DMS153 treated with DMSO at 0.1 percent for 48 hours (cell line): ENCODE results near the gene FEM1B.
"Not testable (repeated sequence)": the region's sequence is repeated elsewhere in the genome, so short reads cannot be mapped to it uniquely, and the experiment has no call there.

Experiments
- DNase-seq: peaks from one replicate; lab custom pipeline; 2025; ENCODE audit not compliant: unreplicated experiment; lab: John Stamatoyannopoulos, UW

FEM1B gene

GRCh38 chr15:68277603-68278344 lies at the start of gene FEM1B:
Gene FEM1B (plus strand): TSS chr15:68277745. CDS start chr15:68278418, 673 bp downstream.
- DNase-seq: peak; percentile 47

- DNase-seq: no peak
These were observed 49.2 kb upstream of the FEM1B start for GRCh38 chr15:68228143-68228970.

- no peak for DNase-seq
These were observed 48.6 kb upstream of the FEM1B start for GRCh38 chr15:68228971-68229385.

GRCh38 chr15:68229386-68230156 lies 48.0 kb upstream of the FEM1B start, which contains the start of gene CLN6:
Gene CLN6 (minus strand): TSS chr15:68229728. CDS start chr15:68229584, 144 bp downstream.
- peak; percentile 17 for DNase-seq

GRCh38 chr15:68230157-68231100 lies 47.1 kb upstream of the FEM1B start:
- no peak for DNase-seq

- DNase-seq: no peak
These were observed 46.3 kb upstream of the FEM1B start for GRCh38 chr15:68231102-68231818.

- no peak for DNase-seq
These were observed 45.1 kb upstream of the FEM1B start for GRCh38 chr15:68232449-68232848.

GRCh38 chr15:68232937-68233336 lies 44.6 kb upstream of the FEM1B start:
- no peak for DNase-seq

- no peak for DNase-seq
These were observed 43.5 kb upstream of the FEM1B start for GRCh38 chr15:68234060-68234459.

GRCh38 chr15:68234520-68234919 lies 43.0 kb upstream of the FEM1B start:
- DNase-seq: not testable (repeated sequence)

- no peak for DNase-seq
These were observed 42.5 kb upstream of the FEM1B start for GRCh38 chr15:68235022-68235421.

- DNase-seq: no peak
These were observed 38.5 kb upstream of the FEM1B start for GRCh38 chr15:68239025-68239424.

GRCh38 chr15:68241088-68241935 lies 36.2 kb upstream of the FEM1B start:
- no peak for DNase-seq

- DNase-seq: no peak
These were observed 33.3 kb upstream of the FEM1B start for GRCh38 chr15:68244235-68244634.

- no peak for DNase-seq
These were observed 28.4 kb upstream of the FEM1B start for GRCh38 chr15:68249058-68249713.

- peak; percentile 12 for DNase-seq
These were observed 24.5 kb upstream of the FEM1B start for GRCh38 chr15:68252925-68253534.

GRCh38 chr15:68256675-68257450 lies 20.7 kb upstream of the FEM1B start:
- peak; percentile 65 for DNase-seq
